Raji (cell line): ENCODE measurements around the gene PSMD13.

Experiments
- POLR2A ChIP-seq: IDR thresholded peaks from 2 replicates; pipeline ENCODE4 v1.6.1; 2011; ENCODE audit warnings: low read depth, low read length, control low read depth; ENCODE audit not compliant: insufficient read depth

The PSMD13 gene

DNA sequence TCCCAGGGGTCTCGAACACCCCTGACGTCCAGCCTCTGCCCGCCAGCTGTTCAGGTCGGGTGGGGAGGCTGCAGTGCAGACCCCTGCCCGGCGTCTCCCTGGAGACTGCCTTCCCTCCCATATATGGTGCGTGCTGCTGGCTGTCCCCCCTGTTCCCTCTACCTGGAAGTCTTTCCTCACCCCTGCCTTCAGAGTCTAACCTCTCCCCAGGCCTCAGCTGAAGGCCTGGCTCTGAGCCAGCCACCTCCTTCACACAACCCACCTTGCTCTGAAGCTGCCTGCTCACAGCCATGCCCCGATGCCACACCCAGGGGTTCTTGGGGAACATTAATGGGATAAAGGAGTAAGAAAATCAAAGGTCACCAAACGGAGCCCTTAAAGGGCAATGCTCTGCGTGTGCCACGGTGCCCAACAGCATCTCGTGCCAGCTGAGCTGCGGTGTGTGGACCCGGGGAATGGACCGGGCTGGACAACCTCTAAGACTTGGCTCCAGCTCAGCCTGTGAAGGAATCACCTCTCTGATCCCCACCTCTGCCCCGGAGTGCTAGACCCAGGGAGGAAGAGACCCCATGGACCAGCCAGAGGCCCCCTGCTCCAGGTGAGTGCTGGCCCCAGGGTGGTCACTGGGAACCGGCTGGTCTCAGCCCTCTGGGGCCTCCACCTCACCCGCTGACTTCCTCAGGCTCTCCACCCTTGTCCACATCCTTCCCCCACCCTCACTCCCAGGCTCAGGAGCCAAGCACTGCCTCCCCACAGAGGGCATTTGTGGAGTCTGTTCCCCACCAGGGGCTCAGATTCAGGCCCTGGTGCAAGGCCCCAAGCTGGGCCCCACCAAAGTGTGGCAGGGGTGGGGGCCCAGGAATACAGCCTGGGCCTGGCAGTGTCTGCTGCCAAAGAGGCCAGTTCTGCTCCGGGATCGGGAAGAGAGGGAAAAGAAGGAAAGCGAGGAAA is 41.5 kb downstream of the PSMD13 start, which contains the start of gene NLRP6:
Gene NLRP6, plus strand, starts transcription at position 407 of the 951 bp plus-strand sequence. Its CDS starts 163 bp downstream, at position 570.
- no peak for TF ChIP-seq POLR2A

DNA sequence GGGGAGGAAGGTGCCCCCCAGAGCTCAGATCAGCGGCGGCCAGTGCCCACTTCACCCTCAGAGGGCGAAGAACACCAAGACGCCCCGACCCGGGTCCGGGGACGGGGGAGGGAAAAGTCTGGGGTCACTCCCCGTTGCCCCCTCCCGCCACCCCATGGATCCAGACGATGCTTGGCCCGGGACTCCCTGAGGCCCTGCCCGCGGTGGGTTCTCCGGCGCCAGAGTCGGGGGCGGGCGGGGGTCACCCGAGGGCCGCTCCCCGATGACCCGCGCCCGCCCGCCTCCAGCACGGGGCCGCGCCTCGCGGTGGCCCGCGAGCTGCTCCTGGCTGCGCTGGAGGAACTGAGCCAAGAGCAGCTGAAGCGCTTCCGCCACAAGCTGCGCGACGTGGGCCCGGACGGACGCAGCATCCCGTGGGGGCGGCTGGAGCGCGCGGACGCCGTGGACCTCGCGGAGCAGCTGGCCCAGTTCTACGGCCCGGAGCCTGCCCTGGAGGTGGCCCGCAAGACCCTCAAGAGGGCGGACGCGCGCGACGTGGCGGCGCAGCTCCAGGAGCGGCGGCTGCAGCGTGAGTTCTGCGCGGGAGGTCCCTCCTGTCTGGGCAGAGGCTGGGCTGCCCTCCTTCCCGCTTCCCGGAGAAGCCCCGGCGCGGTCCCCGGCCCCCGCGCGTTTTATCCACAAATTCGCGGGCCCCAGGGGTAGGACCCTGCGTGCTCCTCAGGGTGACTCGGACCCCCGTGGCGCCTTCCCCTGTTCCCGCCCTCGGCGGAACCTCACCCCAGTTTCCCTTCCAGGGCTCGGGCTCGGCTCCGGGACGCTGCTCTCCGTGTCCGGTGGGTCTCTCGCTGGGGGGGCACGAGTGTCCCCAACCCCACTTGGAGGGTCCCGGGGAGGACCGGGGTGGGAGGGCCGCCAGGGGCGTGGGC is 42.5 kb downstream of the PSMD13 start:
- no peak for TF ChIP-seq POLR2A

DNA sequence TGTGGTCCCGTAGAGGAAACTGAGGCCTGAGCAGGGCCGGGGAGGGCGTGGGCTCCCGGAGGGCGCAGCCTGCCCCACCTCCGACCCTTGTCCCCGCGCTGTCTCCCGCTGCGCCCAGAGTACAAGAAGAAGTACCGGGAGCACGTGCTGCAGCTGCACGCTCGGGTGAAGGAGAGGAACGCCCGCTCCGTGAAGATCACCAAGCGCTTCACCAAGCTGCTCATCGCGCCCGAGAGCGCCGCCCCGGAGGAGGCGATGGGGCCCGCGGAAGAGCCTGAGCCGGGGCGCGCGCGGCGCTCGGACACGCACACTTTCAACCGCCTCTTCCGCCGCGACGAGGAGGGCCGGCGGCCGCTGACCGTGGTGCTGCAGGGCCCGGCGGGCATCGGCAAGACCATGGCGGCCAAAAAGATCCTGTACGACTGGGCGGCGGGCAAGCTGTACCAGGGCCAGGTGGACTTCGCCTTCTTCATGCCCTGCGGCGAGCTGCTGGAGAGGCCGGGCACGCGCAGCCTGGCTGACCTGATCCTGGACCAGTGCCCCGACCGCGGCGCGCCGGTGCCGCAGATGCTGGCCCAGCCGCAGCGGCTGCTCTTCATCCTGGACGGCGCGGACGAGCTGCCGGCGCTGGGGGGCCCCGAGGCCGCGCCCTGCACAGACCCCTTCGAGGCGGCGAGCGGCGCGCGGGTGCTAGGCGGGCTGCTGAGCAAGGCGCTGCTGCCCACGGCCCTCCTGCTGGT is 43.4 kb downstream of the PSMD13 start:
- no peak for TF ChIP-seq POLR2A

DNA sequence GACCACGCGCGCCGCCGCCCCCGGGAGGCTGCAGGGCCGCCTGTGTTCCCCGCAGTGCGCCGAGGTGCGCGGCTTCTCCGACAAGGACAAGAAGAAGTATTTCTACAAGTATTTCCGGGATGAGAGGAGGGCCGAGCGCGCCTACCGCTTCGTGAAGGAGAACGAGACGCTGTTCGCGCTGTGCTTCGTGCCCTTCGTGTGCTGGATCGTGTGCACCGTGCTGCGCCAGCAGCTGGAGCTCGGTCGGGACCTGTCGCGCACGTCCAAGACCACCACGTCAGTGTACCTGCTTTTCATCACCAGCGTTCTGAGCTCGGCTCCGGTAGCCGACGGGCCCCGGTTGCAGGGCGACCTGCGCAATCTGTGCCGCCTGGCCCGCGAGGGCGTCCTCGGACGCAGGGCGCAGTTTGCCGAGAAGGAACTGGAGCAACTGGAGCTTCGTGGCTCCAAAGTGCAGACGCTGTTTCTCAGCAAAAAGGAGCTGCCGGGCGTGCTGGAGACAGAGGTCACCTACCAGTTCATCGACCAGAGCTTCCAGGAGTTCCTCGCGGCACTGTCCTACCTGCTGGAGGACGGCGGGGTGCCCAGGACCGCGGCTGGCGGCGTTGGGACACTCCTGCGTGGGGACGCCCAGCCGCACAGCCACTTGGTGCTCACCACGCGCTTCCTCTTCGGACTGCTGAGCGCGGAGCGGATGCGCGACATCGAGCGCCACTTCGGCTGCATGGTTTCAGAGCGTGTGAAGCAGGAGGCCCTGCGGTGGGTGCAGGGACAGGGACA is 44.1 kb downstream of the PSMD13 start:
- TF ChIP-seq POLR2A: no peak

DNA sequence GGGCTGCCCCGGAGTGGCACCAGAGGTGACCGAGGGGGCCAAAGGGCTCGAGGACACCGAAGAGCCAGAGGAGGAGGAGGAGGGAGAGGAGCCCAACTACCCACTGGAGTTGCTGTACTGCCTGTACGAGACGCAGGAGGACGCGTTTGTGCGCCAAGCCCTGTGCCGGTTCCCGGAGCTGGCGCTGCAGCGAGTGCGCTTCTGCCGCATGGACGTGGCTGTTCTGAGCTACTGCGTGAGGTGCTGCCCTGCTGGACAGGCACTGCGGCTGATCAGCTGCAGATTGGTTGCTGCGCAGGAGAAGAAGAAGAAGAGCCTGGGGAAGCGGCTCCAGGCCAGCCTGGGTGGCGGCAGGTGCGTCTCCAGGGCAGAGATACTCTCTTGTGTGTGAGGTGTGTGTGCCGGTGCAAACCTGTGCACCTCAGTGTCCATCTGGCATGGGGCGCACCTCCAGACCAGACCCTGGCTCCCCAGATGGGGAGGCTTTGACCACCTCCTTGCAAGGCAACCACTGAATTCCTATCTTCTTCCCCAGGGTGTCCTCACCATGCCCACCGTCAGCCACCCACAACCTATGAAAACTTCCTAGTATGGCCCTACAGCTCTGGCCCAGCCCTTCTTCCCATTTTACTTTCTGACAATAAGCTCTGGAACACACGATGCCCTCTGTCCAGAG is 44.8 kb downstream of the PSMD13 start:
- no peak for TF ChIP-seq POLR2A

DNA sequence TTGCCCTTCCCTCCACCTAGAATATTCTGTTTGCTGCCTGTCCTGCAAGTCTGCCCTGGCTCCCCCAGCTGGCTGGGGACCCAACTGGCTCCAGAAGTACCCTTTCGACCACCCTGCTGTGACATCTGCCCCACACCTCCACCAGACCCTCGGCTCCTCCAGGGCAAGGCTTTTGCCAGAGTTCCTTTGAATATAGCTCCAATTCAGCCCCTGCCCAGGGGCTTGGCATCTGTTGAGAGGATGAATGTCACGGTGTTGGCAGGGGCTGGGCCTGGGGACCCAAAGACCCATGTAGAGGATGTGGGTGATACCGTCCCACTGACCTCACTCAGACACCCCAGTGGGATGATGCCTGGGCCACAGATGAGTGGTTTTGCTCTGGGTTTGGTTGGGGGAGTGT is 45.4 kb downstream of the PSMD13 start:
- TF ChIP-seq POLR2A: no peak

DNA sequence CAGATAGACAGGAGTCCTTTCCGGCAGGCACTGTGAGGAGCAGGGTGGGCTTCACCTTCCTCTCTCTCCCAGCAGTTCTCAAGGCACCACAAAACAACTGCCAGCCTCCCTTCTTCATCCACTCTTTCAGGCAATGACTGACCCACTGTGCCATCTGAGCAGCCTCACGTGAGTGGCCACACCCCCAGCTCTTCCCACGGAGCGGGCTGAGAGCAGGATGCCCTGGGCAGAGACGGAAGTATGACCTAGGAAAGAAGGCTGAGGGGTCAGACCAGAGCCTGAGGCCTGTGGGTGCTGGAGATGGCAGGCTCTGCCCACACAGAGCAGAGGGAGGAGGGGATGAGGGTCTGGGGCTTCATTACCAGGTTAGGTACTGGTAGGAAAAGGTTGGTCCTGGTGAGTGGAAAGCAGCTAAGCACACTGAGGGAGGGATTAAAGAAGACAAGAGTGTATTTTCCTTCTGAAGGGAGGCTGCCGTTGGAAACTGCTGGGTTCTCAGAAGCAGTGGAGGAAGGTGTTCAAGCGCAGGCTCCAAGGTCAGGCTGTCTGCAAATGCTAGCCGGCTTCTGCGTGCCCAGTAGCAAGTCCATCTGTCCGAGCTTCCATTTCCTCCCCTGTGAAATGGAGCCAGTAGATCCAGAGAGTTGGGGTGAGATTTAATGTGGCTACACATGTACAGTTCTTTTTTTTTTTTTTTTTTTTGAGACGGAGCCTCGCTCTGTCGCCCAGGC is 46.0 kb downstream of the PSMD13 start:
- TF ChIP-seq POLR2A: no peak

DNA sequence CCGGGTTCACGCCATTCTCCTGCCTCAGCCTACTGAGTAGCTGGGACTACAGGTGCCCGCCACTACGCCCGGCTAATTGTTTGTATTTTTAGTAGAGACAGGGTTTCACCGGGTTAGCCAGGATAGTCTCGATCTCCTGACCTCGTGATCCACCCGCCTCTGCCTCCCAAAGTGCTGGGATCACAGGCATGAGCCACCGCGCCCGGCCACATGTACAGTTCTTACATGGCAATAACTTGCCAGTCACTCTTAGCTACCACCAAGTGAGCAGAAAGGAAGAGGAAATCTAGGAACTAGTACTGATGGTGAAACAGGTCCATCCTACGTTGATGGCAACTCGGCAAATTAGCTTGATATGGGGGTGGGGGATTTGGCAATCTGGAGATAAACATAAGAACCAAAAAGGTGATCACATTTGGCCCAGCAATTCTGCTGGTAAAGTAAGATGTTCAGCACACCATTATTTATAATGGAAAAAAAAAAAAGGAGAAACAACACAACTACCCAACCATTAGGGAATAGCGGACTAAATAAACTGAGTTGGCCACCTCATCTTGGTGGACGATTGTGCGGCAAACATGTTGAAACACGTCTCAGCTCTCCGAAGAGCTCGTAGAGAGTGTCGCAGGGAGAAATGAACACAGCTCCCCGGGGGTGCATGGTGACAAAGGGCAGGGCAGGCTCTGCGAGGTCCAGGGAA is 46.8 kb downstream of the PSMD13 start:
- no peak for TF ChIP-seq POLR2A

DNA sequence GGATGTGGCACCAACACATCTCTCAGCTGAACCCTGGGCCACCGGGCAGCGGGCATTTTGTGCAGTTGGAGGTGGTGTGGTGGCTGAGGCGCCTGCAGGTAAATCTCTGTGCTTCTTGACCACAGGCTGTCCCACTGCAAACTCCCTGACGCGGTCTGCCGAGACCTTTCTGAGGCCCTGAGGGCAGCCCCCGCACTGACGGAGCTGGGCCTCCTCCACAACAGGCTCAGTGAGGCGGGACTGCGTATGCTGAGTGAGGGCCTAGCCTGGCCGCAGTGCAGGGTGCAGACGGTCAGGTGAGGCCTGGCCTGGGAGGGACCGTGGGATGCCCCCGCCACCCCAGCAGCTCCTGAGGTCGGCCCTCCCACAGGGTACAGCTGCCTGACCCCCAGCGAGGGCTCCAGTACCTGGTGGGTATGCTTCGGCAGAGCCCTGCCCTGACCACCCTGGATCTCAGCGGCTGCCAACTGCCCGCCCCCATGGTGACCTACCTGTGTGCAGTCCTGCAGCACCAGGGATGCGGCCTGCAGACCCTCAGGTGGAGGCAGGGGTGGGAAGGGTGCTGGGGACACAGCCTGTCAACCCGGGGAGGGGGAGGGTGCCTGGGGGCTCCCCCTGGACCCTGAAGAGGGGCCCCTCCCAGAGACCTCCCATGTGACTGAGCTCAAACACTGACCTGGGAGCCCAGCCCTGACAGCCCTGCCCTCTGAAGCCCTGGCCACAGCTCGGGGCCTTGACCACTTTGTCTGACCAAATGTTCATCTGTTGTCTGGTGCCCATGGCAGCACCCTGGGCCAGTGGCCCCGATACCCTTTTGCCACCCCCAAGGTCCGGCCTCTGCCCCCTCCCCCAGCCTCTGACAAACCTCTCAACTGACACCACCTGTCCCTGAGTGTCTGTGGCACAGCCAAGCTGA is 47.6 kb downstream of the PSMD13 start:
- TF ChIP-seq POLR2A: no peak

DNA sequence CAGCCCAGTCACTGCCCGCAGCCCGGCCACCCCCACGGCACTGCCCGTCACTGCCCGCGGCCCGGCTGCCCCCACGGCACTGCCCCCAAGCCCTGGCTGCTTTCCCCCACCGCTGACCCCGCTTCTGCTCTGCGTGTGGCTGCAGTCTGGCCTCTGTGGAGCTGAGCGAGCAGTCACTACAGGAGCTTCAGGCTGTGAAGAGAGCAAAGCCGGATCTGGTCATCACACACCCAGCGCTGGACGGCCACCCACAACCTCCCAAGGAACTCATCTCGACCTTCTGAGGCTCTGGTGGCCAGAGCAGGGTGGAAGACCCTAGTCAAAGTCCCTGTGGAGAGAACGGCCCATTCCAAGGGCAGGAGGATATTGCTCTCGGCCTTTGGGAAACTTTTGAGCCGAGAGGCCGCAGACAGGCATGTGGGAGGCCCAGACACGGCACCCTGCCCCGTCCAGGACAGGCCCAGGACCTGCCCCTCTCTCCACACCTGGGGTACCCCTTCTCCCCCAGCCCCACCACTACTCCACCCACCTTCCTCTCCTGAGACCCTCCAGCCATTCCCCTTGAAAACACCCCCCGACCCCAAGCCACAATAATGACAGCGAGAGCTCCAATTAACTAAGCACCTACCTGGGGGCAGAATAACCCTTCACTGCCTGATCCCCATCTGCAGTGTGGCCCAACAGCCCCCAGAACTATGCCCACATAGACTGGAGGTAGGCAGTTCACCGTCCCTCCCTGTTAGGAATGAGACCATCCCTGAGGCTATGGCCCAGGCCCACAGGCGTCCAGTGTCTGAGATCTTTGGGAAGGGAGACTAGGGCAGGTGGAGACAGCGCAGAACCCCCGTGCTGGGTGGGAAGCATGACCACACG is 48.5 kb downstream of the PSMD13 start:
- no peak for TF ChIP-seq POLR2A

DNA sequence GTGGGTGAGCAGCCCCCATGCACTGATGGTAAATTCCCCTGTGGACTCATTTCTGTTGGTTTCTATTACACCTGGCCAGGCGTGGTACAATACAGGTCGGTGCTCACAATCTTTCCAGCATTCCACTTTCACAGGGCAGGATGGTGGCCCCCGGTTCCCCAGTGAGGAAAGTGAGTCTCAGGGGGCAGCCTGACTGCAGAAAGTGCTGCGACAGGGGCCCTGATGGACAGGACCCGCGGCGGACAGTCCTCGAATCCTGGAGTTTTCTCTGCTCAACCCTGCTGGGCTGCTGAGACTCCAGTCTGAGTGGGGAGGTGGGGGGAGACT is 49.1 kb downstream of the PSMD13 start:
- no peak for TF ChIP-seq POLR2A
